SW 1271 (cell line): ENCODE results near the gene GPR161.

Experiments
- DNase-seq, 2 experiments: peaks; one replicate each; lab custom pipeline; 2025; lab: John Stamatoyannopoulos, UW

The GPR161 gene

GRCh38 chr1:168031627-168032026 lies 105.1 kb downstream of the GPR161 start:
- no peak for DNase-seq

DNA sequence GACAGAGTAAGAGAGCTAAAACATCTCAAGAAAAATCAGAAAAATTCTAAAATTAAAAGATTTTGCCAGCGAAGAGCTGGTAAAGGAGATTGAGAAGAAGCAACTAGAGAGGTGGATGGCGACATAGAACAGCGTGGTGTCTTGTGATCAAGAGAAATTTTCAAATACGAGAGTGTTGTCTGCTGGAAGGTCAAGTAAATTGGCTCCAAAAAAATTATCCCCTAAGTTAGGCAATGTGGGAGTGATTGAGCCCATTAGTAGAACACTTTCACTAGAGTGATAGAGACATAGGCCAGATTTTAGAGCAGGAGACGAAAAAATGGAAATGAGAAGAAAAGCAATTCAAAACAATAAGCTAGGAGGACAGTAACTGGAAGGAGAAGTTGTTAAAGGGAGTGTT lies 105.5 kb downstream of the GPR161 start:
- no peak for DNase-seq
